HK-2 (cell line): ENCODE results near the gene RNF135.
"Not testable (repeated sequence)": the region's sequence is repeated elsewhere in the genome, so short reads cannot be mapped to it uniquely, and the experiment has no call there.

Experiments used
- DNase-seq: peaks from one replicate; pipeline ENCODE4 v3.0.0-alpha.2; 2018; ENCODE audit not compliant: unreplicated experiment

The RNF135 gene

GRCh38 chr17:30970831-30971567, at the start of gene RNF135:
RNF135 (plus strand) TSS chr17:30971039; CDS start chr17:30971074, 35 bp downstream.
- DNase-seq = peak; percentile 91

- DNase-seq = peak; percentile 41
These were observed 49.2 kb upstream of the RNF135 start, which contains the start of gene ADAP2 for GRCh38 chr17:30921544-30922196. ADAP2 (plus strand) TSS chr17:30921945; CDS start chr17:30922015, 70 bp downstream.

- DNase-seq = no peak
These were observed 48.4 kb upstream of the RNF135 start for GRCh38 chr17:30922235-30923030.

GRCh38 chr17:30924341-30924740, 46.5 kb upstream of the RNF135 start:
- no peak for DNase-seq

GRCh38 chr17:30926516-30926915, 44.3 kb upstream of the RNF135 start:
- DNase-seq = no peak

GRCh38 chr17:30927756-30928155, 43.1 kb upstream of the RNF135 start:
- no peak for DNase-seq

- DNase-seq = no peak
These were observed 42.3 kb upstream of the RNF135 start for GRCh38 chr17:30928584-30928983.

- no peak for DNase-seq
These were observed 41.7 kb upstream of the RNF135 start for GRCh38 chr17:30929081-30929633.

- DNase-seq = not testable (repeated sequence)
These were observed 41.0 kb upstream of the RNF135 start for GRCh38 chr17:30929861-30930260.

GRCh38 chr17:30930495-30930894, 40.3 kb upstream of the RNF135 start:
- no peak for DNase-seq

GRCh38 chr17:30931582-30931981, 39.3 kb upstream of the RNF135 start:
- not testable (repeated sequence) for DNase-seq

GRCh38 chr17:30933966-30934365, 36.9 kb upstream of the RNF135 start:
- no peak for DNase-seq

- DNase-seq = no peak
These were observed 31.7 kb upstream of the RNF135 start for GRCh38 chr17:30939051-30939689.

GRCh38 chr17:30942308-30943079, 28.3 kb upstream of the RNF135 start:
- DNase-seq = no peak

GRCh38 chr17:30947796-30948195, 23.0 kb upstream of the RNF135 start:
- DNase-seq = no peak

GRCh38 chr17:30950189-30950588, 20.6 kb upstream of the RNF135 start:
- no peak for DNase-seq

GRCh38 chr17:30950669-30951399, 20.0 kb upstream of the RNF135 start:
- DNase-seq = peak; percentile 38

- DNase-seq = no peak
These were observed 18.0 kb upstream of the RNF135 start for GRCh38 chr17:30952638-30953393.
